Stimulated activated CD4-positive, alpha-beta T cell treated with anti-CD3 and anti-CD28 coated beads, Interleukin-1b, Interleukin-23, amount 100 ng/mL, for 48 hours (primary cell): ENCODE results near the gene VCAN.

Experiments used
- DNase-seq: peaks from one replicate; pipeline ENCODE4 v3.0.0-alpha.2; 2020

Gene VCAN

GRCh38 chr5:83503662-83504061 lies 32.1 kb downstream of the VCAN start:
- no peak for DNase-seq

- DNase-seq = no peak
Measured at GRCh38 chr5:83507431-83507830, 35.9 kb downstream of the VCAN start.

- DNase-seq = no peak
Measured at GRCh38 chr5:83509540-83509939, 38.0 kb downstream of the VCAN start.

GRCh38 chr5:83510260-83510659 lies 38.7 kb downstream of the VCAN start:
- no peak for DNase-seq

- DNase-seq = no peak
Measured at GRCh38 chr5:83512061-83512745, 40.7 kb downstream of the VCAN start.

- DNase-seq = no peak
Measured at GRCh38 chr5:83513081-83513480, 41.5 kb downstream of the VCAN start.

DNA sequence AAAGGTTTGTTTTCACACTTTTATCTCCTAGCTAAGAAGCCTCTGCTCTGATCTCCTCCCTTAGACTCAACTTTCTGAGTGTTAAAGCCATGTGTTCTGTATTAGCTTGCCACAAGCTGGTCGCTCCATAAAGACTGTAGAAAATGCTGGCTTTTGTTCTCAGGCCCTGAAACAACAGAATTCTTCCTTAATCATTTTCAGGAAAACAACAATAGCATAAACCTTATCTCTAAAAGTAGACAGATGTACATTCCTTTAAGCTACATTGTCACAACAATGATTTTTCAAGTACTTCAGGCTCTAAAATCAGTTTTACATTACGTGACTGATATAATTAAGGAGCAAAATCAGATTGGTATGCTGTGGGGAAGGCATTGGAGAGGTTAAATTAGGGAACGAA lies 41.9 kb downstream of the VCAN start:
- no peak for DNase-seq

GRCh38 chr5:83516377-83516776 lies 44.8 kb downstream of the VCAN start:
- no peak for DNase-seq

DNA sequence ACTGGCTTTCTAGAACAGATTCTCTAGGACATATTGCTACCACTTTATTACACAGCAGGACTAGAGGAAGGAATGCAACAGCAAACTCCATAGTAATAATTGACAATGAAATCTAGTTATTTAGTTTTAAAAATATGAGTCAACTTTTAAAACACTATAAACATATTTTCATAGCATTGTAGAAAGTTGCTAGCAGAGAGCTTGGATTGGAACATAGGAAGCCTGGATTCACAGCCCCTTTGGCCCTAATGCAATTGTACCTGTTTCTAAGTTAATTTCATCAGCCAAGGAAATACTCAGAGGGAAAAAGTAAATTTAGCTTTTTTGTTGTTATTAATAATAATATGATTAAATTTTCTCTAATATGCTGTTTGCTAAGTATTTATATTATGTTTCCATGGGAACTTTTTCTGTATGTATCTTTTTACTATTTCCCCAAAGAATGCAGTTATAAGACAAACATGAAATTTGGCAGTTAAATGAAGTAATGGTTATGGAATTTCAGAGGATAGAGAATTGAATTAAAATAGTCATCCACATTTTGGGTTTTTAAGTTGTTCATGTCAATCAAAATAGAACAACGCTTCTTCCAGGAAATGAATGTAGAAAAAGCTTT lies 45.6 kb downstream of the VCAN start:
- no peak for DNase-seq

DNA sequence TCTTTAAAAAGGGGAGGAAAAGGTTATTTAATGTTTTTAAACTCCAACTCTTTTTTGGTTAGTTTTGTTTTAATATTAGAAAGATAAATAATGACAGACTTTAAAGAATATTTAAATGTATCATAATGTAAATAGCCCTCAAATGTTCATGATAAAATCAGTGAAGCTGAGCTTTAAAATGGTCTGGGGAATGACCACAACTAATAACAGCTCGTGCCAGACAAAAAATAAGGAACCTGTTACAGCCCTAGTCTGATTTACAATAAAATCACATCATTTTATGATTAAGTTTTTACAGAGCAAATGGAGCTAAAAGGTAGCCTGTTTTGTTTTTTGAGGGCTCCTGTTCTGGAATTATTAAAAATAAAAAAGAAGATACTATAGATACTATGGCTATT lies 46.1 kb downstream of the VCAN start:
- DNase-seq = no peak

- no peak for DNase-seq
Measured at GRCh38 chr5:83518319-83519061, 46.9 kb downstream of the VCAN start.

DNA sequence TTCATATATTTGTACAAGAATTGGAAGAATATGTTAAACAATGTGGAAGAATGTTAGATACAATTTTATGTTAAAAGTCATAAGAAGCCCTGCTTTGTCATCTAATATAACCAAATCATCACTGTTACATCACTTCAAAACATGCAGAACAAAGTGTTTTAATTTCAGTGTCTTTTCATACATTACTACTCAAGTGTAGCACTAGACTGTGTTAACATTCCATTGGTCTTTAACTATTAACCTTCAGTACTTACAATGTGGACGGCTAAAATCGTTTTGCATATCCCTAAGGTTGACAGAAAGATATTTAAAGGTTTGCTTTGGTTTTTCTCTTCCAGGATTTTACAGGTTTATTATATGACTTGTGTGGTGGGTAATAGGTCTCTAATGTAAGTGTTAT lies 50.9 kb downstream of the VCAN start:
- DNase-seq = no peak

DNA sequence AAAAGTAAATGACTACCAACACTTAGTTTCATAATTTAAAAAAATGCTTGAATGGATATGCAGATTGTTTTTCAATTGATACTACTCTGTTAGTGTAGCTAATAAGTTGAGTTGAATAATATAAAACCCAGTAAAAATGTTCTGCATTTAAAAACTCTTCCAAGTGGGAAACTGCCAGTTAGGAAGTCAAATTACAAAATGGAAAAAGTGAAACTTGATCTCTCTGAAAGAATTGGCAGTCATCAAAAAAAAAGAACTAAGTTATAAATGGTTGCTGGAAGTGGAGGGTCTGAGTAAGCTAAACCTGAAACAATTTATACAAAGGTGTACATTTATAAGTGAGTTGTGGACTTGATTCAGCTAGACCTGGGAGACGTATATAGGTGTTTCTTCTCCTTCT lies 52.4 kb downstream of the VCAN start:
- no peak for DNase-seq

DNA sequence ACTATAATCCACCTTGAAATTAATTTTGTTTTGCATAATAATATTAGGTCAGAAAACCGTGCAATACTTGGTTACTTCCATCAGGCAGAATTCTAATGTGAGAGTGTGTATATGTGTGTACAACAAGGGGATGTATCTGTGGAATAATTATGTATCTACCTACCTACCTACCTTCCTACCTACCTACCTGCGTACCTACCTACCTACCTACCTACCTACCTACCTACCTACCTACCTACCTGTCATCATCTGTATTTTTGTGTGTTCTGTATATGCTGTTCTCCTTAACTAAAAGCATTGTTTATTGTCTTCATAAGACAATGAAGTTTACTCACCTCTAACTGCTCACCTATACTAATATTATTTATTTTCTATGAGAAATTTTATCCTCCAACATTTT lies 52.8 kb downstream of the VCAN start:
- DNase-seq = no peak

- DNase-seq = no peak
Measured at GRCh38 chr5:83524991-83525390, 53.4 kb downstream of the VCAN start.

DNA sequence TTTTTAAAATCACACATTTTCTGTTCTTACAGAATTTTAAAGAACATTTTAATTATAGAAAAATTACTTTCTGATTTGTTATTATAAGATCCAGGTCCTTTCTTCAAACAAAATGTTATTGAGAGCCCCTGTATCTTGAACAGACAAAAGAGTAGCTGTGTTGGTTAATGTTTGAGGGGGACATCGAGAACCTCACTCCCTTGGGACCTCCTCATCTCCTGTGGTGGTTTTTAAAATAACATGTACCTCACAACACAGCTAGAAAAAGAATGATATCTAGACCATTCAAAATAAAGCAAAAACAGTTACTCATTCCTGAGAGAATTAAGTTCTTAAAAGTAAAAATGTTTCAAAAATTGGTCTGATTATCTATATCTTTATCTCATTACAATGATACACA lies 54.7 kb downstream of the VCAN start:
- no peak for DNase-seq

DNA sequence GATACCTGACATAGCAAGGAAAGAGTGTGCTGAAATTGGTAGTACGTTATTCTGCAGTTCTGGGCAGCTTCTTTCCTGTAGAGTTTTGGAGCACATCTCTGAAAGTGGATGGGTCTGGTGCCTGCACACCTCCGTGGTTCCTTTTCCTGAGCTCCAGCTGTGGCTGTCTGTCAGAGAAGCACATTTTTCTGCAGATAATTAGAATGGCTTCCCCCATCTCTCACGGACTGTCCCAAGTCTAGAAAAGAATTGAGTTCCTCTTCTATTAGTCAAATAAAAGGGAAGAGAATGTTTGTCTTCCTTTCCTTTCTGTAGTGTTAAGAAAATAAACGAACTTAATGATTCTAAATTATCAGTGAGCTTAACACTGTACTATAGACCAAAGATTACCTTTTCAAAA lies 55.7 kb downstream of the VCAN start:
- no peak for DNase-seq

DNA sequence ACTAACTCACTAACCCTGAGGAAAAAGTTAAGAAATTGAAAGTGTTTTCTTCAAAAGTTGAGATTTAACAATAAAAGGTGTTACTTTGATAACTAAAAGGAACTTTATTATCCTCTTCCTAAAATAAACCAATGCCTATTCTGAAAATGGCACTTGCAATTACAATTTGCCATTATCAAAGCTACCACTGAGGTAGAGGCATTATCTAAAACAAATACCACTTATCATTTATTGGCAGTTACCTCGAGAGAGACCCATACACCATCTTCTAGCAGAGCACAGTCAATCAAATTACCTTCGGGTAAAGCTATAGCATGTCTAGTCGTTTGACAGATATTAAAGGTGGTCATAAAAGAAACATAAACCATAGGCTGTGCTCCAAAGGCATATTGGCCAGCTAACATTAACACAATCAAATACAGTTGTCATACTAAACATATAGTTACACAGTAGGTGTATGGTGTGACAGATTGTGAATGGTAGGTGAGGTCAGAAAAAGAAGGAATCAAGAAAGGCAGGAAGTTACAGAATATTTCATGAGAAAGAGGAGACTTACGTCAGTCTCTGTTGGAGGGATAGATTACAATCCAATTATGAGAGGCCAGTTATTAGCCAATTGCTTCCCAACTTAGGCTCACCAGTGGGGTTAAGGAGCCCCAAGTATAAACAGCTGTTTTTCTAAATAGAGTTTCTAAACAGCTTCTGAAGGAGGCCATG lies 56.3 kb downstream of the VCAN start:
- no peak for DNase-seq

DNA sequence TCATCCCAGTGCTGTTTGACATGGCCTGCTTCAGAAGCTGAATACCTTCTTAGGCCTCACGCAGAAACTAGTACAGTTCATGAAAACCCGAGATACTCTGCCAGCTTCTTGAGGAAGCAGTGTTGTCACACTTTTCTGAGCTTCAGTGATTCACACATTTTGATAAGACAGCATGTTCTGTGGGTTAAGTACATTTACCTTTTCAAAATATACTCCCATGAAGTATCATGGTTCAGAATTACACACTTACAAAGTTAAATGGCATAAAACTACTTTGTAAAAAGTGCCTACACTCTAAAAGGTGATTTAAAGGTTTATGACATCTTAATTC lies 56.9 kb downstream of the VCAN start:
- DNase-seq = no peak

GRCh38 chr5:83530193-83530592 lies 58.6 kb downstream of the VCAN start:
- no peak for DNase-seq

DNA sequence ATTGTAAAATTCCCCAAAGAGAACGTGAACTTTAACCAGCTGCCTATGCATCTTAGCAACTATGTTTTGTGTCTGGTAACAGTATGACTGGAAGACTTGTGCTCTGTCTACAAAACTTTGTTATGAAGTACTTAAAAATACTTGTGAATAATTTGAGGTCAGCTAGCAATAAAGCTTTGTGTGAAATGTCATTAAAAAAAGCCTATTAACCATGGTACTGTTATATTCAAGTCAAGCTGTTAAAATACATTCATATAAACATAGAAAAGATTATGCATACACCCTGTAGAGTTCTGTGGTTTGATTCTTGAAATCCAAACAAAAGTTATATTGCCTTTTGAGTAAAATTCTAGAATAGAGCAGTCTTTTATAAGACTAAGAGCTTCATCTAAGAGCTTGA lies 60.1 kb downstream of the VCAN start:
- no peak for DNase-seq

GRCh38 chr5:83538786-83539462 lies 67.4 kb downstream of the VCAN start:
- DNase-seq = no peak

DNA sequence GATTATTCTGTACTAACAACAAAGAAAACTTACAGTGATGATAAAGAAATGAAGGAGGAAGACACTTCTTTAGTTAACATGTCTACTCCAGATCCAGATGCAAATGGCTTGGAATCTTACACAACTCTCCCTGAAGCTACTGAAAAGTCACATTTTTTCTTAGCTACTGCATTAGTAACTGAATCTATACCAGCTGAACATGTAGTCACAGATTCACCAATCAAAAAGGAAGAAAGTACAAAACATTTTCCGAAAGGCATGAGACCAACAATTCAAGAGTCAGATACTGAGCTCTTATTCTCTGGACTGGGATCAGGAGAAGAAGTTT lies 67.9 kb downstream of the VCAN start:
- no peak for DNase-seq
